ENCODE data around the gene TMEM9.

- TF ChIP-seq GATA2 (IDR thresholded peaks at IDR 0.05; ENCODE audit: low read depth, low read length): no peak
- no peak for TF ChIP-seq GATA3 (IDR thresholded peaks at IDR 0.05; ENCODE audit: low read depth, low read length)
Measured at GRCh38 chr1:201110616-201111015, 43.7 kb downstream of the TMEM9 start.
